Calu3 (cell line): ENCODE results near the gene ARHGEF40. TPM values are rescaled to one million over a fixed set of nuclear protein-coding genes. Genes with fewer than 3 reads are reported as not detected.

ENCODE experiments used
- BruUV-seq: library from RNA; stranded (reverse); fragments of 400-500 nt; replicated peaks from 2 replicates; lab custom pipeline; 2021; lab: Mats Ljungman, UMichigan
- CTCF ChIA-PET: fragments of 300-600 bp; sonication (Branson Sonifier 250); formaldehyde crosslinking; loops from one replicate; lab custom pipeline; 2022; ENCODE audit warnings: antibody characterized with exemption; lab: Charles Lee
- DNase-seq: peaks from one replicate; pipeline ENCODE4 v3.0.0; 2022
- H3K27ac Mint-ChIP-seq: one replicate; pipeline ENCODE4 v1.8.0; 2022; ENCODE audit warnings: mixed read lengths; ENCODE audit not compliant: unreplicated experiment
- H3K27me3 Mint-ChIP-seq: one replicate; pipeline ENCODE4 v1.8.0; 2022; ENCODE audit warnings: mixed read lengths; ENCODE audit not compliant: unreplicated experiment
- H3K36me3 Mint-ChIP-seq: one replicate; pipeline ENCODE4 v1.8.0; 2022; ENCODE audit warnings: mild to moderate bottlenecking, moderate library complexity, mixed read lengths; ENCODE audit not compliant: insufficient read depth, unreplicated experiment
- H3K4me1 Mint-ChIP-seq: one replicate; pipeline ENCODE4 v1.8.0; 2022; ENCODE audit warnings: mild to moderate bottlenecking, low read depth, mixed read lengths; ENCODE audit not compliant: unreplicated experiment
- H3K4me3 Mint-ChIP-seq: one replicate; pipeline ENCODE4 v1.8.0; 2022; ENCODE audit warnings: mild to moderate bottlenecking, low read depth, moderate library complexity, mixed read lengths; ENCODE audit not compliant: unreplicated experiment
- H3K9me3 Mint-ChIP-seq: one replicate; pipeline ENCODE4 v1.8.0; 2022; ENCODE audit warnings: low read depth, mixed read lengths; ENCODE audit not compliant: unreplicated experiment
- CTCF ChIP-seq: fragments of 200-600 bp; IDR thresholded peaks from one replicate; pipeline ENCODE4 v1.8.0; 2022; ENCODE audit warnings: antibody characterized with exemption; ENCODE audit not compliant: unreplicated experiment
- intact Hi-C: fragments of 100-400 bp; cut with micrococcal nuclease; formaldehyde crosslinking; loops from one replicate; pipeline ENCODE4 v1.10.0; 2022; ENCODE audit not compliant: unreplicated experiment
- total RNA-seq: library from RNA; stranded (reverse); gene quantifications from 2 replicates; pipeline ENCODE4 v1.2.3, GENCODE V29; 2022

ARHGEF40 gene
- total RNA-seq, 1 experiment from 2014 or later: 16.8 TPM

GRCh38 chr14:21113369-21113768, 43.3 kb downstream of the ARHGEF40 start:
- CTCF ChIA-PET: no interaction called here

GRCh38 chr14:21118933-21119332, 48.8 kb downstream of the ARHGEF40 start:
- Mint-ChIP-seq H3K36me3 (no peaks in the 10 kb centered on the region), H3K27ac (no peak overlapping the region), H3K9me3 (no peaks in the 10 kb centered on the region), H3K4me1 (no peaks in the 10 kb centered on the region), H3K4me3 (no peak overlapping the region), H3K27me3 (peaks cover 26% of the 10 kb centered on the region)
- CTCF ChIA-PET: no interaction called here
- no peak for DNase-seq
- intact Hi-C loops: no loop called here
- no TSS peak for BruUV-seq
- no peak for TF ChIP-seq CTCF

More at GRCh38 chr14:21113369-21113768, 43.3 kb downstream of the ARHGEF40 start:
- Mint-ChIP-seq H3K4me3 (no peak overlapping the region), H3K9me3 (no peaks in the 10 kb centered on the region), H3K27me3 (no peaks in the 10 kb centered on the region), H3K4me1 (peaks cover 8% of the 10 kb centered on the region), H3K36me3 (no peaks in the 10 kb centered on the region), H3K27ac (no peak overlapping the region)
- no peak for TF ChIP-seq CTCF
- DNase-seq: no peak
- intact Hi-C loops: no loop called here
- BruUV-seq: no TSS peak

GRCh38 chr14:21120686-21121085, 50.6 kb downstream of the ARHGEF40 start:
- Mint-ChIP-seq H3K4me3 (no peak overlapping the region), H3K4me1 (no peaks in the 10 kb centered on the region), H3K27me3 (peaks cover 44% of the 10 kb centered on the region), H3K27ac (no peak overlapping the region), H3K36me3 (no peaks in the 10 kb centered on the region), H3K9me3 (no peaks in the 10 kb centered on the region)
- no peak for DNase-seq
- CTCF ChIA-PET: no interaction called here
- intact Hi-C loops: no loop called here
- BruUV-seq: no TSS peak
- TF ChIP-seq CTCF: no peak

- no peaks in the 10 kb centered on the region for H3K36me3 Mint-ChIP-seq
- no peak for TF ChIP-seq CTCF
- CTCF ChIA-PET: no interaction called here
Measured at GRCh38 chr14:21121122-21121521, 51.0 kb downstream of the ARHGEF40 start.

More at GRCh38 chr14:21121122-21121521, 51.0 kb downstream of the ARHGEF40 start:
- DNase-seq: no peak
- Mint-ChIP-seq H3K4me1 (no peaks in the 10 kb centered on the region), H3K9me3 (no peaks in the 10 kb centered on the region), H3K27ac (no peak overlapping the region), H3K27me3 (peaks cover 48% of the 10 kb centered on the region), H3K4me3 (no peak overlapping the region)
- no TSS peak for BruUV-seq
- intact Hi-C loops: no loop called here
